A673 (cell line): ENCODE results near the gene LEFTY1. TPM values are rescaled to one million over a fixed set of nuclear protein-coding genes. Genes with fewer than 3 reads are reported as not detected.
A peak's percentile ranks its signal among the peaks of the same experiment; 100 is the strongest.

ENCODE experiments used
- BruUV-seq: library from RNA; stranded (reverse); fragments of 400-500 nt; replicated peaks from 2 replicates; lab custom pipeline; 2021; lab: Mats Ljungman, UMichigan
- CTCF ChIA-PET: fragments of 300-600 bp; sonication (Branson Sonifier 250); formaldehyde crosslinking; loops from one replicate; lab custom pipeline; 2022; ENCODE audit warnings: antibody characterized with exemption; lab: Charles Lee
- POLR2A ChIA-PET: fragments of 300-600 bp; sonication (Branson Sonifier 250); formaldehyde crosslinking; loops from one replicate; lab custom pipeline; 2022; ENCODE audit warnings: antibody characterized with exemption; ENCODE audit not compliant: low non-redundant PET; lab: Charles Lee
- DNase-seq: peaks from one replicate; pipeline ENCODE4 v3.0.0-alpha.2; 2015; ENCODE audit warnings: low spot score
- H3K27ac ChIP-seq: fragments of 200-600 bp; sonication (generic); 2 replicates; pipeline ENCODE4 v1.5.1; 2016; ENCODE audit warnings: mixed run types, low read depth, mild to moderate bottlenecking, mixed read lengths, antibody characterized with exemption, low read length; ENCODE audit not compliant: poor library complexity, severe bottlenecking
- H3K27me3 ChIP-seq: fragments of 200-600 bp; sonication (generic); replicated peaks from 2 replicates; pipeline ENCODE4 v1.6.1; 2017; ENCODE audit warnings: mixed run types, low read depth, mild to moderate bottlenecking, mixed read lengths, antibody characterized with exemption, low read length; ENCODE audit not compliant: insufficient read depth, poor library complexity
- H3K36me3 ChIP-seq: fragments of 200-600 bp; sonication (generic); 2 replicates; pipeline ENCODE4 v1.6.1; 2016; ENCODE audit warnings: mixed run types, mild to moderate bottlenecking, mixed read lengths, antibody characterized with exemption, low read length; ENCODE audit not compliant: insufficient read depth, poor library complexity, severe bottlenecking
- H3K4me1 ChIP-seq: fragments of 200-600 bp; sonication (generic); 2 replicates; pipeline ENCODE4 v1.6.1; 2017; ENCODE audit warnings: mixed run types, mild to moderate bottlenecking, mixed read lengths, antibody characterized with exemption, low read length; ENCODE audit not compliant: insufficient read depth, poor library complexity, severe bottlenecking
- H3K4me3 ChIP-seq: fragments of 200-600 bp; sonication (generic); 2 replicates; pipeline ENCODE4 v1.5.1; 2016; ENCODE audit warnings: low read depth, mixed run types, mild to moderate bottlenecking, mixed read lengths, low read length; ENCODE audit not compliant: poor library complexity, severe bottlenecking
- H3K9me3 ChIP-seq: fragments of 200-600 bp; sonication (generic); 2 replicates; pipeline ENCODE4 v1.6.1; 2016; ENCODE audit warnings: mixed run types, low read depth, mild to moderate bottlenecking, mixed read lengths, antibody characterized with exemption, low read length; ENCODE audit not compliant: poor library complexity, severe bottlenecking
- EZH2 ChIP-seq: fragments of 200-600 bp; sonication (generic); IDR thresholded peaks from 2 replicates; pipeline ENCODE4 v1.6.1; 2017; ENCODE audit warnings: borderline replicate concordance, low read depth, mild to moderate bottlenecking, mixed read lengths, antibody characterized with exemption, low read length; ENCODE audit not compliant: poor library complexity, severe bottlenecking
- intact Hi-C: fragments of 100-400 bp; cut with micrococcal nuclease; formaldehyde crosslinking; loops from one replicate; pipeline ENCODE4 v1.10.0; 2022; ENCODE audit not compliant: unreplicated experiment
- total RNA-seq: library from RNA; stranded (reverse); gene quantifications from 2 replicates; pipeline ENCODE4 v1.2.3, GENCODE V29; 2021
- TF ChIP-seq, protein P1 (sequence below): fragments of 300-800, 200-600 bp; sonication (generic); conservative IDR thresholded peaks from 2 replicates; pipeline ENCODE4 v1.5.1; 2017; ENCODE audit warnings: low read depth, mild to moderate bottlenecking, antibody characterized with exemption, low read length, moderate library complexity, mixed read lengths

Gene LEFTY1
- total RNA-seq, 1 experiment from 2014 or later, result not detected

DNA sequence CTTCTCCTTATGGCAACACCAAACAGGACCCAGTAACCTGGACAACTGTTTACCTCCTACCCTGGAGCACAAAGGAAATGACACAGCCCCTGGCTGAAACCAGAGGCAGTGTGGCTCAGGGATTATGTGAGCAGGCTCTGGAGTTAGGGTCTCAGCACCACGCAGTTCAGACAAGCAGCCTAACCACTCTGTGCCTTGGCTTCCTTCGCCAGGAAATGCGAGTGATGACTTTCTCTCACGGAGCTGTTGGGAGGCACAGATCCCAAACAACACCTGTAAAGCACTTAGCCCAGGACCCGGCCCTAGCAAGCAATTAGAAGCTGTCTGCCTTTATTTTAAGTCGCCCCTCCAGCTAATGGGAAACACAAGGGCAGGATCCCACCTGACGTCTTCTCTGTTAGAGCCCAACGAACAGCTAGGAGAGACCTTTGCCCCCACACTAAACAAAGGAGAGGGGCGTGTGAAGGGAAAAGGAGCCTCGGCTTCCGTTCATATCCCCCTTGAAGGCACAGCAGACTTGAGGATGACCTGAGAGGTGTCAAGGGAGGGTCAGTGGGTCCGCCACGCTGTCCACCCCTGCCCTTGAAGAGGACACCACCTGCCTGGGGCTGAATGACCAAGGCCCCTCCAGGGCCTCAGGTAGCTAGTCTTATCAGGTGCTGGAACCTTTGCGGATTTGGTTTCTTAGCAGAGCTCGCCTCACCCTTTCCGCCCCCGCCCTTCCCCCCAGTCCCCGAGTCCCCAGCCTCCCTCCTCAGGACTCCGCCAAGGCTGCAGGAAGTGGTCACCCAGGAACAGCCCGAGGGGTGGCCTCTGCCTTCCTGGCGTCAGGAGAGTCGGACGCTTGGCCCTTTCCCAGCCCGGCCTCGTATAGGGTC is 7.6 kb downstream of the LEFTY1 start:
- H3K4me3 ChIP-seq, result peak overlapping the region; percentile 78
- BruUV-seq, result no TSS peak
- ChIA-PET CTCF (interaction anchor here (0.7 kb wide), 1 partner anchor 407 kb away, joined by 4 read pairs; no protein-coding TSS in a partner anchor), POLR2A (no interaction called here)
- peak overlapping the region; percentile 67 for H3K27ac ChIP-seq
- H3K9me3 ChIP-seq, result no peaks in the 10 kb centered on the region
- no peak for DNase-seq
- H3K36me3 ChIP-seq, result no peaks in the 10 kb centered on the region
- TF ChIP-seq, protein P1, sequence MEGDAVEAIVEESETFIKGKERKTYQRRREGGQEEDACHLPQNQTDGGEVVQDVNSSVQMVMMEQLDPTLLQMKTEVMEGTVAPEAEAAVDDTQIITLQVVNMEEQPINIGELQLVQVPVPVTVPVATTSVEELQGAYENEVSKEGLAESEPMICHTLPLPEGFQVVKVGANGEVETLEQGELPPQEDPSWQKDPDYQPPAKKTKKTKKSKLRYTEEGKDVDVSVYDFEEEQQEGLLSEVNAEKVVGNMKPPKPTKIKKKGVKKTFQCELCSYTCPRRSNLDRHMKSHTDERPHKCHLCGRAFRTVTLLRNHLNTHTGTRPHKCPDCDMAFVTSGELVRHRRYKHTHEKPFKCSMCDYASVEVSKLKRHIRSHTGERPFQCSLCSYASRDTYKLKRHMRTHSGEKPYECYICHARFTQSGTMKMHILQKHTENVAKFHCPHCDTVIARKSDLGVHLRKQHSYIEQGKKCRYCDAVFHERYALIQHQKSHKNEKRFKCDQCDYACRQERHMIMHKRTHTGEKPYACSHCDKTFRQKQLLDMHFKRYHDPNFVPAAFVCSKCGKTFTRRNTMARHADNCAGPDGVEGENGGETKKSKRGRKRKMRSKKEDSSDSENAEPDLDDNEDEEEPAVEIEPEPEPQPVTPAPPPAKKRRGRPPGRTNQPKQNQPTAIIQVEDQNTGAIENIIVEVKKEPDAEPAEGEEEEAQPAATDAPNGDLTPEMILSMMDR, result no peak
- no peak for TF ChIP-seq EZH2
- H3K27me3 ChIP-seq, result no peaks in the 10 kb centered on the region
- intact Hi-C loops, result no loop called here
- peaks cover 6% of the 10 kb centered on the region for H3K4me1 ChIP-seq

- no peak overlapping the region for H3K27ac ChIP-seq
- ChIA-PET POLR2A (no interaction called here), CTCF (no interaction called here)
- BruUV-seq, result no TSS peak
- H3K9me3 ChIP-seq, result no peaks in the 10 kb centered on the region
- no peak overlapping the region for H3K4me3 ChIP-seq
- no peaks in the 10 kb centered on the region for H3K36me3 ChIP-seq
- intact Hi-C loops, result no loop called here
- peaks cover 6% of the 10 kb centered on the region for H3K4me1 ChIP-seq
- no peak for DNase-seq
- no peaks in the 10 kb centered on the region for H3K27me3 ChIP-seq
- TF ChIP-seq, protein P1, result no peak
- TF ChIP-seq EZH2, result no peak
Observed at GRCh38 chr1:225880636-225881035, 8.3 kb downstream of the LEFTY1 start.

DNA sequence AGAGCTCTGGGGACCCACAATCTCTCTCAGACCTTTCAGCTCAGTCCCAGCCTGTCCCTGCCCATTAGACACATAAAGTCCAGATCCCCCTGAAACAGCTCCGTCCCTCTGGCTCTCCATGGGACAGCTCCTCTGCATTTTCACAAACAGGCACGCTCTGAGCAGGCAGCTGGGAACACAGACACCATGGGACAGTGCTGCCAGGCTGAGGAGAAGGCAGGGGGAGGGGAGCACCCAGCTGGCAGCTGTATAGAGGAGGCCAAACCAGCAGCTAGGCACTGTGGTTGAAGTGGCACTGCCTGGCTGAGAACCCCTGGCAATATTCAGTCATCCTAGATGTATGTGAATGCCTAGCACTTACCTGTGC is 8.7 kb downstream of the LEFTY1 start:
- no peak overlapping the region for H3K27ac ChIP-seq
- H3K9me3 ChIP-seq, result no peaks in the 10 kb centered on the region
- ChIA-PET CTCF (no interaction called here), POLR2A (no interaction called here)
- no peak overlapping the region for H3K4me3 ChIP-seq
- peaks cover 6% of the 10 kb centered on the region for H3K4me1 ChIP-seq
- BruUV-seq, result no TSS peak
- H3K27me3 ChIP-seq, result no peaks in the 10 kb centered on the region
- intact Hi-C loops, result no loop called here
- DNase-seq, result no peak
- no peaks in the 10 kb centered on the region for H3K36me3 ChIP-seq
- TF ChIP-seq EZH2, result no peak
- TF ChIP-seq, protein P1, result no peak
